Astrocyte of the cerebellum (primary cell): ENCODE results near the gene LIFR.

Source experiments
- DNase-seq: peaks from one replicate; pipeline ENCODE4 v3.0.0-alpha.2; 2011; ENCODE audit warnings: low read depth
- H3K4me3 ChIP-seq: 2 replicates; pipeline ENCODE4 v1.5.1; 2011; ENCODE audit warnings: mild to moderate bottlenecking, low read depth, low read length, moderate library complexity
- CTCF ChIP-seq: IDR thresholded peaks from 2 replicates; pipeline ENCODE4 v1.5.1; 2012; ENCODE audit warnings: low read length, low read depth, moderate library complexity, mild to moderate bottlenecking; ENCODE audit errors: missing control alignments
- in situ Hi-C: cut with HindIII; loops from 2 replicates; pipeline ENCODE4 v1.10.0; 2017; ENCODE audit warnings: low sequenced_read_pairs

LIFR gene

GRCh38 chr5:38557792-38558191 is 1.3 kb upstream of the LIFR start:
- TF ChIP-seq CTCF = no peak
- H3K4me3 ChIP-seq = peak overlapping the region; percentile 83
- DNase-seq = no peak
- in situ Hi-C loops = no loop called here

GRCh38 chr5:38557308-38557710 is 863 bp upstream of the LIFR start:
- peak overlapping the region; percentile 83 for H3K4me3 ChIP-seq
- in situ Hi-C loops = no loop called here
- TF ChIP-seq CTCF = no peak
- peak; percentile 11 for DNase-seq

- TF ChIP-seq CTCF = no peak
- in situ Hi-C loops = no loop called here
- peak overlapping the region; percentile 83 for H3K4me3 ChIP-seq
- DNase-seq = no peak
These were observed 303 bp downstream of the LIFR start for GRCh38 chr5:38556088-38556598.

GRCh38 chr5:38555354-38556087 is 925 bp downstream of the LIFR start:
- no peak for DNase-seq
- in situ Hi-C loops = no loop called here
- peak overlapping the region; percentile 83 for H3K4me3 ChIP-seq
- TF ChIP-seq CTCF = no peak

GRCh38 chr5:38554861-38555260 is 1.6 kb downstream of the LIFR start:
- no peak for TF ChIP-seq CTCF
- peak overlapping the region; percentile 83 for H3K4me3 ChIP-seq
- in situ Hi-C loops = no loop called here

GRCh38 chr5:38554403-38554802 is 2.0 kb downstream of the LIFR start:
- TF ChIP-seq CTCF = no peak
- peak overlapping the region; percentile 83 for H3K4me3 ChIP-seq
- DNase-seq = no peak
- in situ Hi-C loops = no loop called here

More at GRCh38 chr5:38554861-38555260, 1.6 kb downstream of the LIFR start:
- DNase-seq = no peak
